ENCODE measurements around the gene HS6ST2.
"Not testable (repeated sequence)": the region's sequence is repeated elsewhere in the genome, so short reads cannot be mapped to it uniquely, and the experiment has no call there.

The HS6ST2 gene

GRCh38 chrX:132958091-132958703 is at the start of gene HS6ST2:
TSS of gene HS6ST2 (minus strand) at chrX:132958629.
- peaks cover 12% of the 10 kb centered on the region for H3K4me1 ChIP-seq (ENCODE audit: control insufficient read depth, low read depth, low read length)
- no peak within 1 kb of the TSS for H3K27ac ChIP-seq (ENCODE audit: low read length)
- H3K9me3 ChIP-seq (ENCODE audit: control insufficient read depth, low read depth, low read length), result peaks cover 5% of the 10 kb centered on the region
- H3K9ac ChIP-seq (ENCODE audit: low read length), result peak within 1 kb of the TSS; percentile 25
- peaks cover 61% of the 10 kb centered on the region for H3K27me3 ChIP-seq (ENCODE audit: control insufficient read depth, insufficient read depth, low read length)
- peak within 1 kb of the TSS; percentile 59 for H3K4me3 ChIP-seq (ENCODE audit: low read length)
- H3K36me3 ChIP-seq (ENCODE audit: control insufficient read depth, low read depth, low read length), result no peaks in the 10 kb centered on the region

DNA sequence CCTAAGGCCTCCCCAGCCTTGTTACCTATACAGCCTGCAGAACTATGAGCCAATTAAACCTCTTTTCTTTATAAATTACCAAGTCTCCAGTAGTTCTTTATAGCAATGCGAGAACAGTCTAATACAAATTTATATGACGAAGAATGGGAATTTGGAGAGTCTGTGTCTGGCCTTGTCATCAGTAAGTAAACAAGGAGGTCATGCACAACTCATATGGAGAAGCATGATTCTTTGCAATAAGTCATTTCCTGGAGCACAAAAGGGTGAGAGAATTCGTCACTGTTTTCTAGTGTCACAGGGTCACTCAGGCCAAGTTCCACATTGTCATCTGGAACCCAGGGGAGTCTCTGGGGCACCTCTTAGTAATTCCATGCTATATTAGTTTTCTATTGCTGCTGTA is 49.0 kb upstream of the HS6ST2 start:
- H3K27me3 ChIP-seq (ENCODE audit: control insufficient read depth, insufficient read depth, low read length), result no peaks in the 10 kb centered on the region
- H3K9ac ChIP-seq (ENCODE audit: low read length), result no peak overlapping the region
- no peak overlapping the region for H3K27ac ChIP-seq (ENCODE audit: low read length)
- no peaks in the 10 kb centered on the region for H3K36me3 ChIP-seq (ENCODE audit: control insufficient read depth, low read depth, low read length)
- no peaks in the 10 kb centered on the region for H3K4me1 ChIP-seq (ENCODE audit: control insufficient read depth, low read depth, low read length)
- H3K4me3 ChIP-seq (ENCODE audit: low read length), result no peak overlapping the region
- peaks cover 13% of the 10 kb centered on the region for H3K9me3 ChIP-seq (ENCODE audit: control insufficient read depth, low read depth, low read length)

GRCh38 chrX:133005616-133006015 is 47.2 kb upstream of the HS6ST2 start:
- H3K9ac ChIP-seq (ENCODE audit: low read length), result no peak overlapping the region
- H3K36me3 ChIP-seq (ENCODE audit: control insufficient read depth, low read depth, low read length), result no peaks in the 10 kb centered on the region
- H3K27me3 ChIP-seq (ENCODE audit: control insufficient read depth, insufficient read depth, low read length), result no peaks in the 10 kb centered on the region
- H3K27ac ChIP-seq (ENCODE audit: low read length), result no peak overlapping the region
- no peak overlapping the region for H3K4me3 ChIP-seq (ENCODE audit: low read length)
- peaks cover 13% of the 10 kb centered on the region for H3K9me3 ChIP-seq (ENCODE audit: control insufficient read depth, low read depth, low read length)
- H3K4me1 ChIP-seq (ENCODE audit: control insufficient read depth, low read depth, low read length), result no peaks in the 10 kb centered on the region

DNA sequence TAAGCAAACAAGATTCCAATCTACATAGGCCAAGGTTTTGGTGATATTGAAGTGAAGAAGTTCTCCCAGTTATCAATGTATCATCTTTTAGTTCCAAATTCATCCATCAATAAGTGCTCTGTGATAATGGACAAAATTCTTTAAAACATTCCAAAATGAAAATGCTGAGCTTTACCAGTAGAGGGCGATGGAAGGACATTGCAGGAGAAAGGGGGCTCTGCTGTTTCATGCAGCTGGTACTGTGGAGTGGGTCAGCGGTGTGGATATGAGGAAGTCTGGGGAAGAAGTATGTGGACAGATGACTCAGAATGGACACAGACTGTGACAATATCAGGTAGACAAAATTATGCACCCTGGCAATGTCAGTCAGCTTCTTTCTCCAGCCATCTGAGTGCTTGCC is 46.6 kb upstream of the HS6ST2 start:
- Histone ChIP-seq H3K27ac (ENCODE audit: low read length) (no peak overlapping the region), H3K9ac (ENCODE audit: low read length) (no peak overlapping the region), H3K4me3 (ENCODE audit: low read length) (no peak overlapping the region), H3K27me3 (ENCODE audit: control insufficient read depth, insufficient read depth, low read length) (no peaks in the 10 kb centered on the region), H3K4me1 (ENCODE audit: control insufficient read depth, low read depth, low read length) (no peaks in the 10 kb centered on the region), H3K9me3 (ENCODE audit: control insufficient read depth, low read depth, low read length) (peaks cover 14% of the 10 kb centered on the region), H3K36me3 (ENCODE audit: control insufficient read depth, low read depth, low read length) (no peaks in the 10 kb centered on the region)

DNA sequence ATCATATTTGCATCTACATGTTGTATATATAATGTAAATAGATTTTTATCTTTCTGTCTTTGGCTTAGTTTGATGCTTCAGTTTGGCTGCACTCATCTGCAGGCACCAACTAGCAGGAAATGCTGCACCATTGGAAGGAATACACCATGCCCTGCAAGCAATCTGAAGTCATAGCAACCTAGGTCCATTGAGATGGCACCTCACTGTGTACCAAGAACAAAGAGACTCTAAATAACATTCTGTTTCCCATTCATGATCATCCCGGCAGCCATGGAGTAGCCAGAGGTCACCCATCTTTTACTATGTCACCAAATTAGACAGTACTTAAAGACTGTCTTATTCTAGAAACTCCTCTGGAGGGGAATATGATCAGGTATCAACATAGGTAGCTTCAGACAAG is 40.8 kb upstream of the HS6ST2 start:
- Histone ChIP-seq H3K9me3 (ENCODE audit: control insufficient read depth, low read depth, low read length) (peaks cover 13% of the 10 kb centered on the region), H3K4me1 (ENCODE audit: control insufficient read depth, low read depth, low read length) (no peaks in the 10 kb centered on the region), H3K27ac (ENCODE audit: low read length) (no peak overlapping the region), H3K27me3 (ENCODE audit: control insufficient read depth, insufficient read depth, low read length) (no peaks in the 10 kb centered on the region), H3K9ac (ENCODE audit: low read length) (no peak overlapping the region), H3K4me3 (ENCODE audit: low read length) (no peak overlapping the region), H3K36me3 (ENCODE audit: control insufficient read depth, low read depth, low read length) (no peaks in the 10 kb centered on the region)

DNA sequence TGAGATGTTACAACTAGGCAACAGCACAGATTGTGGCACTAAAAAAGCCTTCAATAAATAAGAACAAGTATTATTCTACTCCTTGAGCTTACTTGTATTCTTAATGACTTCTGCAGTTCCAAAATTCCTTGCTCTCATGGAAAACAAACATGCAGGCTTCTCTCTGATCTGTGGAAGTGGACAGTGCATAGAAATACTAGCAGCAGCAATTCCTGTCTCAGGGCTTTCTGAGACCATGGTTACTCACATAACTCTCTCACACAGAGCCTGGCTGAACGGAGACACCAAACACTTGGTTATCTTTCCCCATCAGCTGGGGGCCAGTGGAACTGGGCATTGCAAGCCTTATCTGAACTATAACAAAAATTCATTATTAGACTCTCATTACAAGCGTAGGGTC is 32.4 kb upstream of the HS6ST2 start:
- no peak overlapping the region for H3K4me3 ChIP-seq (ENCODE audit: low read length)
- no peaks in the 10 kb centered on the region for H3K27me3 ChIP-seq (ENCODE audit: control insufficient read depth, insufficient read depth, low read length)
- H3K27ac ChIP-seq (ENCODE audit: low read length), result no peak overlapping the region
- no peak overlapping the region for H3K9ac ChIP-seq (ENCODE audit: low read length)
- H3K4me1 ChIP-seq (ENCODE audit: control insufficient read depth, low read depth, low read length), result no peaks in the 10 kb centered on the region
- H3K36me3 ChIP-seq (ENCODE audit: control insufficient read depth, low read depth, low read length), result no peaks in the 10 kb centered on the region
- H3K9me3 ChIP-seq (ENCODE audit: control insufficient read depth, low read depth, low read length), result peaks cover 6% of the 10 kb centered on the region

- Histone ChIP-seq H3K36me3 (ENCODE audit: control insufficient read depth, low read depth, low read length) (no peaks in the 10 kb centered on the region), H3K4me3 (ENCODE audit: low read length) (no peak overlapping the region), H3K27ac (ENCODE audit: low read length) (no peak overlapping the region), H3K9me3 (ENCODE audit: control insufficient read depth, low read depth, low read length) (peaks cover 6% of the 10 kb centered on the region), H3K9ac (ENCODE audit: low read length) (no peak overlapping the region), H3K27me3 (ENCODE audit: control insufficient read depth, insufficient read depth, low read length) (no peaks in the 10 kb centered on the region), H3K4me1 (ENCODE audit: control insufficient read depth, low read depth, low read length) (no peaks in the 10 kb centered on the region)
These were observed 28.1 kb upstream of the HS6ST2 start for GRCh38 chrX:132986556-132986955.

GRCh38 chrX:132984058-132984650 is 25.7 kb upstream of the HS6ST2 start:
- Histone ChIP-seq H3K27me3 (ENCODE audit: control insufficient read depth, insufficient read depth, low read length) (no peaks in the 10 kb centered on the region), H3K9ac (ENCODE audit: low read length) (no peak overlapping the region), H3K4me3 (ENCODE audit: low read length) (no peak overlapping the region), H3K27ac (ENCODE audit: low read length) (no peak overlapping the region), H3K9me3 (ENCODE audit: control insufficient read depth, low read depth, low read length) (peaks cover 4% of the 10 kb centered on the region), H3K36me3 (ENCODE audit: control insufficient read depth, low read depth, low read length) (no peaks in the 10 kb centered on the region), H3K4me1 (ENCODE audit: control insufficient read depth, low read depth, low read length) (no peaks in the 10 kb centered on the region)

- Histone ChIP-seq H3K27me3 (ENCODE audit: control insufficient read depth, insufficient read depth, low read length) (no peaks in the 10 kb centered on the region), H3K9me3 (ENCODE audit: control insufficient read depth, low read depth, low read length) (peaks cover 4% of the 10 kb centered on the region), H3K4me1 (ENCODE audit: control insufficient read depth, low read depth, low read length) (no peaks in the 10 kb centered on the region)
These were observed 25.1 kb upstream of the HS6ST2 start for GRCh38 chrX:132983496-132983895.

DNA sequence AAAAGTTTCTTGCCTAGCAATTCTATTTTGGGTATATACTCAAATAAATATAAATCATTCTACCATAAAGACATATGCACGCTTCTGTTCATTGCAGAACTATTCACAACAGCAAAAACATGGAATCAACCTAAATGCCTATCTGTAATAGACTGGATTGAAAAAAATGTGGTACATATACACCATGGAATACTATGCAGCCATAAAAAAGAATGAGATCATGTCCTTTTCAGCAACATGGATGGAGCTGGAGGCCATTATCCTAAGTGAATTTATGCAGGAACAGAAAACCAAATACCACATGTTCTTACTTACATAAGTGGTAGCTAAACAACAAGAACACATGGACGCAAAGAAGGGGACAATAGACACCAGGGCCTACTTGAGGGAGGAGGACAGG is 21.6 kb upstream of the HS6ST2 start:
- not testable (repeated sequence) for H3K4me1 ChIP-seq (ENCODE audit: control insufficient read depth, low read depth, low read length); H3K27ac ChIP-seq (ENCODE audit: low read length); H3K4me3 ChIP-seq (ENCODE audit: low read length); H3K9ac ChIP-seq (ENCODE audit: low read length); H3K9me3 ChIP-seq (ENCODE audit: control insufficient read depth, low read depth, low read length); H3K36me3 ChIP-seq (ENCODE audit: control insufficient read depth, low read depth, low read length); H3K27me3 ChIP-seq (ENCODE audit: control insufficient read depth, insufficient read depth, low read length)

More at GRCh38 chrX:132983496-132983895, 25.1 kb upstream of the HS6ST2 start:
- H3K4me3 ChIP-seq (ENCODE audit: low read length), result no peak overlapping the region
- H3K36me3 ChIP-seq (ENCODE audit: control insufficient read depth, low read depth, low read length), result no peaks in the 10 kb centered on the region
- no peak overlapping the region for H3K27ac ChIP-seq (ENCODE audit: low read length)
- H3K9ac ChIP-seq (ENCODE audit: low read length), result no peak overlapping the region

GRCh38 chrX:132968296-132968949 is 10.0 kb upstream of the HS6ST2 start:
- Histone ChIP-seq H3K4me1 (ENCODE audit: control insufficient read depth, low read depth, low read length) (peaks cover 3% of the 10 kb centered on the region), H3K27ac (ENCODE audit: low read length) (no peak overlapping the region), H3K9me3 (ENCODE audit: control insufficient read depth, low read depth, low read length) (peaks cover 18% of the 10 kb centered on the region), H3K4me3 (ENCODE audit: low read length) (no peak overlapping the region), H3K27me3 (ENCODE audit: control insufficient read depth, insufficient read depth, low read length) (no peaks in the 10 kb centered on the region), H3K9ac (ENCODE audit: low read length) (no peak overlapping the region), H3K36me3 (ENCODE audit: control insufficient read depth, low read depth, low read length) (no peaks in the 10 kb centered on the region)

DNA sequence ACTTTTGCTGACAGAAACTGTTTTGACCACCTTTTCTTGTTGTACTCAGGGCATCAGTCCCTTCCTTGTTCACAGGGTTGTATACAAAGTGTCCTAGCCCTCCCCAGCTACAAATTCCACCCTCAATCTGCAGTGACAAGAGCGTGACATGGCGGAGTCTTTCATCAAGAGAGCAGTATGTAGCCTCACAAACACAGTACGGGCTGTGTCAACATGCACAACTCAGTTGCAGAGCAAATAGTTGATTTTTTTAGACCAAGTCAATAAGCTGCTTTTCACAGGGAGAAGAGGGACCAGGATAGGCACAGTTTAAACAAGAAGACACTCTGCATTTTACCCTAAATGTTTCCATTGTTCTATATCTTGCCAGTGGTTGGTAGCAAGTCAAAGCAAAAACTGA is 8.6 kb upstream of the HS6ST2 start:
- H3K4me1 ChIP-seq (ENCODE audit: control insufficient read depth, low read depth, low read length), result peaks cover 3% of the 10 kb centered on the region
- H3K4me3 ChIP-seq (ENCODE audit: low read length), result no peak overlapping the region
- no peaks in the 10 kb centered on the region for H3K27me3 ChIP-seq (ENCODE audit: control insufficient read depth, insufficient read depth, low read length)
- H3K36me3 ChIP-seq (ENCODE audit: control insufficient read depth, low read depth, low read length), result no peaks in the 10 kb centered on the region
- H3K9ac ChIP-seq (ENCODE audit: low read length), result no peak overlapping the region
- peaks cover 14% of the 10 kb centered on the region for H3K9me3 ChIP-seq (ENCODE audit: control insufficient read depth, low read depth, low read length)
- no peak overlapping the region for H3K27ac ChIP-seq (ENCODE audit: low read length)
